GM21381 (cell line): Measurements from ENCODE around the gene CABYR.

ENCODE experiments used
- ATAC-seq: cut with Tn5 transposase; IDR thresholded peaks from one replicate; pipeline ENCODE4 v1.9.1; 2021; ENCODE audit warnings: mild to moderate bottlenecking, moderate library complexity; ENCODE audit not compliant: unreplicated experiment

Gene CABYR, protein sequence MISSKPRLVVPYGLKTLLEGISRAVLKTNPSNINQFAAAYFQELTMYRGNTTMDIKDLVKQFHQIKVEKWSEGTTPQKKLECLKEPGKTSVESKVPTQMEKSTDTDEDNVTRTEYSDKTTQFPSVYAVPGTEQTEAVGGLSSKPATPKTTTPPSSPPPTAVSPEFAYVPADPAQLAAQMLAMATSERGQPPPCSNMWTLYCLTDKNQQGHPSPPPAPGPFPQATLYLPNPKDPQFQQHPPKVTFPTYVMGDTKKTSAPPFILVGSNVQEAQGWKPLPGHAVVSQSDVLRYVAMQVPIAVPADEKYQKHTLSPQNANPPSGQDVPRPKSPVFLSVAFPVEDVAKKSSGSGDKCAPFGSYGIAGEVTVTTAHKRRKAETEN

DNA sequence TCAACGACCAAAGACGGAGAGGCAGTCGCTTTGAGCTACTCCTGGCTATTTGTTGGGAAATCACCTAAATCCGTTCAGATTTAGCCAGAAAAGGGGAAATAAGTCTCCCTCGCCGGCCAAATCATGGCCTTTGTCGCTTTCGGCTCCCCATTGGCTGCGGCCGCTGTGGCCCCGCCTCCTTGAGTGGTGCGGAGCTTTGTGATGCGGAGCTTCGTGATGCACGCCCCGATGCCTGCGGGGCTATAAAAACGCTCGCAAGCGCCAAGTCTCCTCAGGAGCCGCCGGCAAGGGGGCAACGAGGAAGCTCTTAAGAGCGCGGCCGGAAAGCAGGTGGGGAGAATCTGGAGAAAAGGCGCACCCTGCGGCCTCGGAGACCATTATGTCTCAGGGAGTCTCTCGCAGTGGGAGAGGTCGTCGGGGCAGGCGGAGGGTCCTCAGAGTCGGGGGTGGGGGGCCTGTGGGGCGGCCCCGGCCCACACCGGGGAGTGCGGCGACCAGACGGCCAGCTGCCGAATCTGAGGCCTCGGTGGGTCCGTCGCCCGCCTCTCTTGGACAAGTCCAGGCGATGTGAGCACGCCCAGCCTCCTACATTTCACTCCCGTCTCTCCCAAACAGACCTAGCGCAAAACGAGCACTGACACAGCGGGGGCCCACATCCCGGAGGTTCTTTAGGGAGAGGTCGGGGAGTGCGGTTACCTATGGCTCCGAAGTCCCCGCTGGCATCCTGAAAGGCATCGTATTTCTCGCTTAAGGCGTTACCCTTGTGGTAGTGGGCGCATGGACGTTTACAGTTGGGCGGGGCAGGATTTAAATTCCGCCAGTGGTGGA is at the start of gene CABYR:
CABYR (plus strand) TSS at position 274 of the 828 bp plus-strand sequence. CDS start 4,053 bp downstream, outside the sequence.
- ATAC-seq, result peak; percentile 91

DNA sequence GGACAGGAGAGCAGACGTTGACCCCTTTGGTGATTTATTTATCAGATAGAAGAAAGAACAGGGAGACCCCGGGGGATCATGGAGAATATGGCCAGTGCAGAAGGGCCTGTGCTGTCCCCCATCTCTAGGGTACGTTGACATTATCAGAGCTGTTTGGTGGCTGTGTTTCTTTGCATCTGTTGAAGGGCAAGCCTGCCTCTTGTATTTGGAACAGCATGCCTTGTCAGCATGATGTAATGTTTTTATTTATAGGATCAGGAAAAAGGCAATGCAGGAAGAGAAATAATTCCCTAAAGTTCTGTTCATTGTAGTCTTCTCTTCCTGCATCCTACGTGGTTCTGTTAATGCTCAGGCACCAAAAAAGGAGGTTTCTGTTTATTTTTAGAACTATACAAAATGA is 49.8 kb upstream of the CABYR start:
- no peak for ATAC-seq

DNA sequence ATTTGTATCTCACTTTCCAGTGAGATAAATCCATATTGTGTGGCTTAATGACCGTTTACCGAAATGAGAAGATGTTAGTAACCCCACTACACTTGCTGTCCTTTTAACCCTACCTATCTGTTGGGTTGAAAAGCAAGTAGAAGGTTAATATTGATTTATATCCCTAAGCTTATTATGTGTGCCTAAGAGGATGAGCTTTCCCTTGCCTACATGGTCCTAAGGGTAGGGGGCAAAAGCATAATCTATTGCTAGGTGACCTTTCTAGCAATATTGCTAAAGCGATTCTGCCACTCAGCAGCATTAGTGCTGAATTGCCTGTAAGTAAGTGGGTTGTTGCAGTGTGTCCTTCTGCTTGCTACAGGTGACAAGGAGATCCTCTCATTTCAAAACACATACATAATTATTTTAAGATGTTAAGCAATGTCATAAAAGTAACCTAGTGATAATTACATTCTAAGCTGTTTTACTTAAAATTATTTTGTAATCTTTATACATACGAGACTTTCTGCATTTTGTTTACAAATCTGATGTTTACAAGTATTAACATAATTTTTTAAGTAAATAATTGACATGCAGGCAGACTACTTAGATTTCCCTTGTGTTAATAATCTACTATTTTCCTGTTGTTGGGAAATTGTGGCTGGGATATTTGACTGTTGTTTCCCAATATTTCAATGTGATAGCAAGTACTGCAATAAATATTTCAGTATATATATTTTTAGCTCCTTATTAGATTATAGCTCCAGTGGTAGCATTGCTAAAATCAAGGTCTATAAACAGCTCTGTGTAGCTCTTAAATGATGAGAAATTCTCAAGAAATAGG is 49.1 kb upstream of the CABYR start:
- ATAC-seq, result no peak

DNA sequence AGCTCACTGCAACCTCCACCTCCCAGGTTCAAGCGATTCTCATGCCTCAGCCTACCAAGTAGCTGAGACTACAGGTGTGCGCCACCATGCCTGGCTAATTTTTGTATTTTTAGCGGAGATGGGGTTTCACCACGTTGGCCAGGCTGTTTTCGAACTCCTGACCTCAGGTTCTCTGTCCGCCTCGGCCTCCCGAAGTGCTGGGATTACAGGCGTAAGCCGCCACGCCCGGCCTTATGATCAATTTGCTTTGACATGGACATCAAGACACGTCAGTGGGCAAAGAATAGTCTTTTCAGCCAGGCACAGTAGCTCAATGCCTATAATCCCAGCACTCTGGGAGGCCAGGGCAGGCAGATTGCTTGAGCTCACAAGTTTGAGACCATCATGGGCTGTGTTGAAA is 48.0 kb upstream of the CABYR start:
- no peak for ATAC-seq

DNA sequence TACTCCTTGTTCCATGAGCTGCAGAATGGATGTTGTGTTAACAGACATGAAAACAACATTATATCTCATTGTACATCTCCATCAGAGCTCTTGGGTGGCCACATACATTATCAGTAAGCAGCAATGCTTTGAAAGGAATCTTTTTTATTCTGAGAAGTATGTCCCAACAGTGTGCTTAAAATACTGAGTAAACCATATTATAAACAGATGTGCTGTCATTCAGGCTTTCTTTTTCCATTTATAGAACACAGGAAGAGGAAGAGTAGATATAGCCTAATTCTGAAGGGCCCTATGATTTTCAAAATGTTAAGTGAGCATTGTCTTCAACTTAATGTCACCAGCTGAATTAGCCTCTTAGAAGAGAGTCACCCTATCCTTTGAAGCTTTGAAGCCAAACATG is 44.3 kb upstream of the CABYR start:
- ATAC-seq, result no peak

DNA sequence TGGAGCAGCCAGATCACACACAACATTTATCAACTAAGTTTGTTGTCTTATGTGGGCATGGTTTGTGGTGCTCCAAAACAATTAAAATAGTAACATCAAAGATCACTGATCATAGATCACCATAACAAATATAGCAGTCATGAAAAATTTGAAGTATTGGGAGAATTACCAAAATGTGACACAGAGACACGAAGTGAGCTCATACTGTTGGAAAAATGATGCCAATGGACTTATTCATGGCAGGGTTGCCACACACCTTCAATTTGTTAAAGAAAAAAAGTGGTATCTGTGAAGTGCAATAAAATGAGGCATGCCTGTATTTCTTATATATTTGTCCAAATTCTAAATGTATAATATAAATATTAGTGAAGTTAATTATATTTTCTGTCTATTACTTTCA is 42.9 kb upstream of the CABYR start:
- ATAC-seq, result no peak

DNA sequence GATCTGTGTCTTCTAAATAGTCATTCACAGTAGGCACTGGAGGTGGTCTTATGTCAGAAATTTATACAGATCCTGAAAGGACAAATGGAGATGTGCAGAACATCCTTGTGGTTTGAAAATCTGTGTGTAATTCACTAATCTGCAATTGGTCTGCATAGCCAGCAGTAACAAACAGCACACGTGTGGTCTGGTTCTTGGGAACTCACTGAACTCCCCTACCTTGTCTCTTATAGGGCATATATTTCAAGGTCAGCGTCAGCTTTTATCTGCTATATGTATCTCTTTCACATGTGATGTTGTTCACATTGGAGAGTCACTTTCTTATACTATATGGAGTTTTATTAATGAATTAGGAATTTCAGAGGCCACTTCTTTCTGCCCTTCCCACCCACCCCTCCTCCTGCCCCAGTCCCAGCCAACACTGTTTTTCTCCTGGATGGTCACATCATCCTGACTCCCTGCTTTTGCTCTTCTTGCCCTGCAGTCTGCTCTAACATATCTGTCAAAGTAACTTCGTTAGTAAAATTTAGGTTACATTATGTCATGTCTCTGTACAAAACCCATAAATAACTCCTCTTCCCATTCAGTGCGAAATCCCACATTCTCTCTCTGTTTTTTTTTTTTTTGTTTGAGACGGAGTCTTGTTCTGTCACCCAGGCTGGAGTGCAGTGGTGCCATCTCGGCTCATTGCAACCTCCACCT is 35.4 kb upstream of the CABYR start:
- no peak for ATAC-seq

DNA sequence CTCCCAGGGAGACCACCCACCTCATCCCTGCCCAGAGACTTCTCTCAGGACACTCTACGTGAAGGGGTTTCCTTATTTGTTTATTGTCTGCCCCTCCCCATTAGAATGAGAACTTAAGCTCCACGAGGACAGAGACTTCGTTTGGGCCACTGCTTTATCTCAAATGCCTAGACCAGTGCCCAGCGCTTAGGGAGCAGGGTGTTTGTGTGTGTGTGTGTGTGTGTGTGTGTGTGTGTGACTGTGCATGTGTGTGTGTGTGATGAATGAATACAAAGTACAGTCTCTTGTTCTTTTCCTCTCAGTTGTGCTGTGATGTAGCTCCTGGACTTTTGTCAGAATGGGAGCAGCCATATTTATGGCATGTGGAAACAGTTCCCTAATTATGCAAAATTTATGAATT is 34.4 kb upstream of the CABYR start:
- ATAC-seq, result no peak

DNA sequence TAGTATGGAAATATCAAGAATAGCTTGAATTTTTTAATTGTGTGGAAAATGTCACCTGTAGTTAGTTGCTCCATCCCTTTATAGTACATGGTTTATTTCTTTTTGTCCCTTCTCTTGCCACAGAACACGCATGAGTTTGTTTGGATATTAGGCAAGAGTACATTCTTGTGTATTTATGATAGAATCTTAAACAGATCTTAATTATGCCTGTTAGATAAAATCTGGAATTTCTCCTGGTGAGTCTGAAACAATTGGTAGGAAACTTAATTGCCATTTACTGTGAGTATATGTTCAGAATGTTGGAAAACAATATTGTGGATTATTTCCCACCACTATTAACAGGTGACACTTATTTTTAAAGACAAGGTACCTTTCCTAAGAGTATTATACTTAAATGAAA is 30.2 kb upstream of the CABYR start:
- no peak for ATAC-seq

DNA sequence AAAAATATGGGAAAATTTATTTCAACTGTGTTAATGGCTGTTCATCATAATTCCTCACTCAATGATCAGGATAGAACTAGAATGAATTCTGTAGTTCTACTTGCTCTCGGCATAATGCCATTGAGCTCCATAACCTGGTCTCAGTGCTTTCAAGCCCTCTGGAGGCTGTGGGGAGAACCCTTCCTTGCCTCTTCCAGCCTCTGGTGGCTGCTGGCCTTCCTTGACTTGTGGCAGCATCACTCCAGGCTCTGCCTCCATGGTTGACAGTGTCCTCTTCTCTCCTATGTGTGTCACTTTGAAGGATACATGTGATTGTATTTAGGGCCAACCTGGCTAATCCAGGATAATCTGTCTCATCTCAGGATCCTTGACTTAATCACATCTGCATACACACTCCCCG is 26.9 kb upstream of the CABYR start:
- no peak for ATAC-seq

DNA sequence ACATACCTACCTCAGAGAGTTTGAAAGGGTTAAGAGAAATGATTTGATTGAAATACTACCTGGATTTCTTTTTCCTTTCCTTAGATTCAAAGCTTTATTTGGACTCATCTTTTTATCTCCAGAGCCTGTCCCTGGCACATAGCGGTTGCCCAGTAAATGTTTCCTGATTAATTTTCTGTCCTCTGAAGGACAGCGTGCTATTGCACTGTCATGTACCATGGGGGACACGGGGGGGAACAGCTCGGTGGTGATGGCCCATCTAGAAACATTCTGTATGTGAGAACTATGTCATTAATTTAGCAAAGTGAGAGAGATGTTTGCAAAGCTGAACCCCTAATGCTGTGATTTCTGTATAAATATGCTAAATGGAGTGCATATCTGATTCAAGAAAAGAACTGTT is 26.4 kb upstream of the CABYR start:
- no peak for ATAC-seq

DNA sequence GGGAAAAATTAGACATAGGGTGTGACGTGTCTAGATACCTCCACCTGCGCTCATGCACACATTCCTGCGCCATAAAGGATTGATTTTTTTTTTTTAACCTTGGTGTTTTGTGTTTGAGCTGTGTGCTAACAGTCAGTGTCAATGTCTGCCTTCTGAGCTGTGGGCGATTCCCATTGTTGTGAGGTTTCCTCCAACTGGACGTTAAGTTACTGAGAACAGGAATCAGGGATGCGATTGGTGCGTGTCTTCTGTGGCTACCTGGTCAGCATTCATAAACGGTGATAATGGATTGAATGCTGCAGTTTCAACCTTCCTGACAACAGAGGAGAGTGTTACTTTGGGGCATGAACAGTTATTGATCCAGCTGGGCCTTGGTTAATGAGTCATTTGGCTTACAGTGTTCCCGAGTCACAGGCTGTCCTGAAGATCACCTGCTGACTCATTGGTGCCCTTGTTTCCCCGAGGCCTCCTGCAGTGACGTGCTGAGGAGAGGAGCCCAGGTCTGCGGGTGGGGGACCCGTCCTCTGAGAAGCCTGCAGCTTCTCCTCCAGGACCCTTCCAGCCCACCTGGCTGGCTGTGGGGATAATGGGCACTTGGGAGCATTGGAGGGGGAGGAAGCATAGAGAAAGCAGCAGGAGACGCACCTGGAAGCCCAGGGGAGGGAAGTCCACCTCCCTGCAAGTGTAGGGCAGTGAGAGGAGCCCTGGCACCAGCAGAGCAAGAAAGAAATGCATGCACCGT is 25.8 kb upstream of the CABYR start:
- no peak for ATAC-seq

DNA sequence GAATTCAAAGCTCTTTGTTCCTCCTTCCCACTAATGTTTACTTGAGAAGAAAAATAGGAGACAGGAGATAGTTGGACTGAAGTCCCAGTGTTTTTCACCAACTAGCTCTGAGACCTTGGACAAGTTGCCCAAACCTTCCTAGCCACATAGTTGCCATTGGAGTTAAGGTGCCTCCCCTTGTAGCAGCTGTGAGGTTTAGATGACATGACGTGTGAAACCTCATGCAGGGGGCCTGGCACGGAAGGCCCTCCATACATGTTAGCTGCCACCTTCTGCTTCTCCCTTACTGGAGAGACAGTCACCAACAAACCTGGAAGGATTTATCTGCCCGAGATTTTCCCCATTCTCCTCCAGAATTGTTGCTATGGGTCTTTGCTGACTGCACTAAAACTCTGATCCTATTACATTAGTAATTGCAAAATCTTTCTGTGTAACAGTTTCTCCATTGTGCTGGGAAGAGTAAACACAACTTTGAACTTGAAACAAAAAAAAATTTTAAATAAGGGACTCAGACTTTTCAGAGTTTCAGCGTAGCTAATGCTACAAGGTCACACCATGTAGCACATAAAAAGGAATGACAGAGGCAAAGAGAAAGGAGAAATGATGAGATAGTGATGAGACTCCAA is 23.8 kb upstream of the CABYR start:
- ATAC-seq, result no peak

DNA sequence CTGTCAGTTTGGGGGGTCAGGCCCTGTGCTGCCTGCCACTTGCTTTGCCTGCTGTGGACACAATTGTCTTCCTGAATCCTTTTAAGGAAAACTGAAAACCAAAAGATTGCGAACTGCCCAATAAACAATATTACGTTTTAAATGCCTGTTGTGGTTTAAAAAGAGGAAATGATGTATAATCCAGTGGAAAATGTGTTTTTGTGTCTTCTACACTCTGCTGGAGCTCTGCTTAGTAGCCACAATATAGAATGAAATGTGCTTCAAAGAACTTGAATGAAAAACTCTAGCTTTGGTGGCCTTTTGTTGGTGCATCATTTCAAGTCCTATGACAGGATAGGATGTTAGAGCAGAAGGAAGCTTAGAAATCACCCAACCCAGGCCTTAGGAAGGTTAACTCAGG is 23.2 kb upstream of the CABYR start:
- no peak for ATAC-seq

DNA sequence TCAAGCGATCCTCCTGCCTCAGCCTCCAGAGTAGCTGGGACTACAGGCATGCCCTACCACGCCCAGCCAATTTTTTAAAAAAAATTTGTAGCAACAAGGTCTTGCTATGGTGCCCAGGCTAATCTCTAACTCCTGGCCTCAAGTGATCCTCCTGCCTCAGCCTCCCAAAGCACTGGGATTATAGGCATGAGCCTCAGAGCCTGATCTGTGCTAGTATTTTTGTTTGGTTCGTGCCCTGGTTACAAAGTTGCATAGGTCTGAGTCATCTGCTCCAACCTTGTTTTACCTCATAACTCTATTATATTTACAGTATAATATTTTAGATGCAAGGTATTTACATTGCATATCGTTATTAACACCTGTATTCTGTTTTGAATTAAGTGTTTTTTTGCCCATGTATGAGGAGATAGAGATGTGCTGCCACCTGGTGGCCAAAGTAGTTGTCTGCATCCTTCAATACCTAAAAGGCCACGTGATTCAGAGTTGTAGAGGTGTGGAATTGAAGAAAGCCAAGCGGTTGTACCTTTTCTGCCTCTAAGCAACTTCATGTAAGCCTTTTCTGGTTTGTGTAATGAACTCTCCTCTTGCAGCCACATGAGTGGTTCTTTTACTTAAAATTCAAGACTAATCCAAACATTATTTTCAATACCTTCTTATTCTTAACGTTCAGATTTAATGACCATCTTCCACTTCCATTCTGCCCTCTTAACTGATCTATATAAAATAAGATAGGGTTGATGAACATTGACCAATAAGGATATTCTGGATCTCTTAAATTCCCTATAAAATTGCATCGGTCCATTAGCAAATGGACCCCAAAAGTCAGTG is 19.9 kb upstream of the CABYR start:
- ATAC-seq, result no peak

DNA sequence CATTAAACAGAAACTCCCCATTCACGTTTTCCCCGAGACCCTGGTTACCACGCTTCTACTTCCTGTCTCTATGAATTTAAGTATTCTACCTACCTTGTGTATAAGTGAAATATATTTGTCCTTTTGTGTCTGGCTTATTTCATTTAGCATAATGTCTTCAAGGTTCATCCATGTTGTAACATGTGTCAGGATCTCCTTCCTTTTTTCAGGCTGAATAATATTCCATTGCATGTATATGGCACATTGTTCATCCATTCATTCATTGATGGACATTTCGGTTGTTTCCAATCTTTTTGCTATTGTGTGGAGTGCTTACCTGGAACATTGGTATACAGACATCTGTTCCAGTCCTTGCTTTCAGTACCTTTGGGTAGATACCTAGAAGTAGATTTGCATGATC is 18.2 kb upstream of the CABYR start:
- ATAC-seq, result no peak

DNA sequence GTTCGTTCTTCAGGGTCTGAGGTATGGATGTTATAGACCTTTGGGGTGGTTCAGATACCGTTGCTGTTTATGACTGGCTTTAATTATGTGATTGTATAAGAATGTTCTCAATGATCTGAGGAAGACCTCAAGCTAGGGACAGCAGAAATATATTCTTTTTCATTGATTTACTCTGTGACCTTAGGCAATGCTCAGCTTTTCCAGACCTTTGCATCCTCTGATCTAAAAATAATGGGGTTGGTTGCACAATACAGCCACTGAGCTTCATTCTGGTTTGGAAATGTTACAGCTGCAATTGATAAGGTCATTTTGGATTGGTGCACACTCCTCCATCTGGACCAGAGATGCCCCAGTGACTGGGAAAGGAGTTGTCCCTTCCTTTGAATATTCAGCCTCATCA is 17.2 kb upstream of the CABYR start:
- ATAC-seq, result no peak

DNA sequence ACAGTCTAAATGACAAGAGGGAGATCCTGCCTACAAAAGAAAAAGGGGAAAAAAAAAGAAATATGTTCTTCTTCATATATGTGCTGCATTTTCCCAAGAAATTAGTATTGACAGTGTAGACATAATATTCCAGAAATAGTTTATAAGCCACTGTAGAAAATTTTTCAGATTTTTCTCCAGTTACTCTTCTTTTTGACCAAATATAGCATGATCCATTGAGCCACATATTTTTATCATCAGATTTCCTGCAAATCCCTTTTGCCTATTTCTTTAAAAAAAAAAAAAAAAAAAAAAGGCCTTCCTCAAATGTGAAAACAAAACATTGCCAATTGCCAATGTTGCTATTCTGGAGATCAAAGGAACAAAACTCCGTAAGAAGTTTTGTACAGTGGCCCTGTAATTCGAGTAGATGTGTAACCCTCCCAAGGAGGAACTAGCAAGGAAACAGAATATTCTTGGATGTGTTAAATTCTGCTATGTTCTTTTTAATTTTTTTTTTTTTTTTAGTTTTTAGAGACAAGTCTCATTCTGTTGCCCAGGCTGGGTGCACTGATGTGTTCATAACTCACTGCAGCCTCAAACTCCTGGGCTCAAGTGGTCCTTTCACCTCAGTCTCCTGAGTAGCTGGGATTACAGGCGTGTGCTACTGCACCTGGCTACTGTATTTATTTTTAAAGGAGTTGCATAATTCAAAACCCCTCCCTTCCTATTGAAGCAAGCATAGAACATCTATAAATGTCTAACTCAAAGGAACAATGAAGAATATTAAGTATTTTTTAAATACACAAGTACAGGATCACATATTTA is 12.5 kb upstream of the CABYR start:
- ATAC-seq, result no peak
